22Rv1 (cell line): ENCODE data around the gene TXLNG.
"Not testable (repeated sequence)": the region's sequence is repeated elsewhere in the genome, so short reads cannot be mapped to it uniquely, and the experiment has no call there.

Source experiments
- H3K27ac ChIP-seq: fragments of 450-650 bp; 2 replicates; pipeline ENCODE4 v1.5.1; 2017
- CTCF ChIP-seq: fragments of 450-650 bp; IDR thresholded peaks from 2 replicates; pipeline ENCODE4 v1.5.1; 2017; ENCODE audit warnings: mild to moderate bottlenecking
- ZFX ChIP-seq: fragments of 450-650 bp; IDR thresholded peaks from 2 replicates; pipeline ENCODE4 v1.6.1; 2017; ENCODE audit warnings: antibody characterized with exemption, borderline replicate concordance

TXLNG gene

GRCh38 chrX:16750136-16750535, 36.1 kb upstream of the TXLNG start:
- no peak overlapping the region for H3K27ac ChIP-seq
- TF ChIP-seq ZFX (no peak), CTCF (no peak)

GRCh38 chrX:16754019-16754418, 32.2 kb upstream of the TXLNG start:
- no peak for TF ChIP-seq CTCF
- TF ChIP-seq ZFX = no peak
- no peak overlapping the region for H3K27ac ChIP-seq

- TF ChIP-seq CTCF (no peak), ZFX (no peak)
- no peak overlapping the region for H3K27ac ChIP-seq
These were observed 29.5 kb upstream of the TXLNG start for GRCh38 chrX:16756724-16757123.

- not testable (repeated sequence) for H3K27ac ChIP-seq
These were observed 24.8 kb upstream of the TXLNG start for GRCh38 chrX:16761500-16761899.

GRCh38 chrX:16762579-16762978, 23.7 kb upstream of the TXLNG start:
- H3K27ac ChIP-seq = no peak overlapping the region
- no peak for TF ChIP-seq ZFX
- no peak for TF ChIP-seq CTCF

- no peak overlapping the region for H3K27ac ChIP-seq
- TF ChIP-seq ZFX = no peak
- TF ChIP-seq CTCF = no peak
These were observed 20.7 kb upstream of the TXLNG start for GRCh38 chrX:16765594-16765993.

- H3K27ac ChIP-seq = peak overlapping the region; percentile 81
- TF ChIP-seq ZFX (no peak), CTCF (no peak)
These were observed 15.2 kb upstream of the TXLNG start for GRCh38 chrX:16770970-16771482.
